Left lobe of liver (tissue), 2 donors: ENCODE results near the gene BLOC1S6. TPM values are rescaled to one million over a fixed set of nuclear protein-coding genes. Genes with fewer than 3 reads are reported as not detected.

Experiments
- ATAC-seq: fragments of 200-7000 bp; cut with Tn5 transposase; one replicate; pipeline ENCODE4 v1.9.1; 2020; ENCODE audit warnings: mild to moderate bottlenecking, moderate library complexity
- DNase-seq: peaks from one replicate; pipeline ENCODE4 v3.0.0-alpha.2; 2020; ENCODE audit warnings: low spot score
- total RNA-seq: library from RNA; stranded (reverse); gene quantifications from one replicate; pipeline ENCODE4 v1.2.1, GENCODE V29; 2021
- donor health status: DM: no; HTN: no; CAD: no; lungs with moderate emphysema.
- donor health status: DM: no; HTN: yes; CAD: no.

Gene BLOC1S6
- total RNA-seq, 1 donor from 2014 or later, result 15.7 TPM

DNA sequence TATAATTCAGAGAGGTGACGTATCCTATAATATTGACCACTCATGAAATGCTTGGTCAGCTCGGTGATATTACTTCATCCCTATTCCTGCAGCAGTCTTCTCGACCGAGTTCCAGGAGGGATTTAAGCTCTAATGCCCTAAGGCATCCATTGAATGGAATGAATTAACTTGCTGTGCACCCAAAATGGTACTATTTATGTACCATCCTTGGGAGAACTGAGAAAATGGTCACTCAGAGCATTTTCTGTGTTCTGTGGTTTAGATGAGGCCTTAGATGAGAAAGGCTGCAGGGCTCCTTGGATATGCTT lies 638 bp downstream of the BLOC1S6 start:
- DNase-seq (no peak), ATAC-seq (no peak)

DNA sequence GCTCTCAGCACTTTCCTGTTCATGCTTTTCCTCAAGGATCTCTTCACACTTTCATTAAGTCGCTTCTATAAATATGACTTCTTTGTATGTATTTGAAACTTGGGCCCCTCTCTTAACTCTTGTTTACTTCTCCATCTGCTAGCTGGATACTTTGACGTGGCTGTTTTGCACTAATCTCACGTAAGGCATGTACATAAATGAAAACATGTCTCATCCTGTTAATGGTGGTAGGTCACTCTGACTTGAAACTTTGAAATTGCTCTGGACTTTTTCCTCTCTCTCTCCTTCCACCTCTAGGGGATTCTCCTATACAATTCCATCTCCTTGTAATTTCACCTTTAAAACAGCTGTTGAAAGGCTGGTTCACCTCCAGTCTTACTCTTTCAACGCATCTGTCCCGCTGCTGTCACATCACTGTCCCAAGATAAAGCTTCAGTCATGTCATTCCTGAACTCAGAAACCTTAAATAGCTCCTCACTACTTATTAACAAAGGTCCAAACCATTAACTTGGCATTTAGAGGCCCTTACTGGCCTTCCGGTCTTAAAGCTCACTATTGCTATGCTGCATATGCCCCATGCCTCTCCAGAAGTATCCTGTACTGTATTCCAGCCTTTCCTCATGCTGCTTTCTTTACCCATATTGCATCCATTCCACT lies 1.2 kb downstream of the BLOC1S6 start:
- ATAC-seq (no peak), DNase-seq (no peak)

DNA sequence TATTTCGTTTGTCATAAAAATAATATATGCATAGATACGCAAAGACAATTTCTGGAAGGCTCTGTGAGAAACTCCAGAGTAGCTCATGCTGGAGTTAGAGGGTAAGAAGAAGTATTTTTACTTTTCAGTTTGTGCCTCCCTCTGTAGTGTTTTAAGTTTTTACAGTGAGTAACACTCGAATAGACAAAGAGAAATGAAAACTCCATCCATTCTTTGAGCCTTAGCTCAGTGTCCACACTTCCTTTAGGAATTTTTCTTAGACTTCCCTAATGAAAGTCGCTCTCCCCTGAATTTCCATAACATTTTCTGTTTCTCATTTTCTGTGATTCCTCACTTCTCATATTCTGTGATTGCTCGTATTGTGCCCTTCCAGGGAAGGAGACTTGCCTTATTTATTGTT lies 2.1 kb downstream of the BLOC1S6 start:
- ATAC-seq, result no peak

DNA sequence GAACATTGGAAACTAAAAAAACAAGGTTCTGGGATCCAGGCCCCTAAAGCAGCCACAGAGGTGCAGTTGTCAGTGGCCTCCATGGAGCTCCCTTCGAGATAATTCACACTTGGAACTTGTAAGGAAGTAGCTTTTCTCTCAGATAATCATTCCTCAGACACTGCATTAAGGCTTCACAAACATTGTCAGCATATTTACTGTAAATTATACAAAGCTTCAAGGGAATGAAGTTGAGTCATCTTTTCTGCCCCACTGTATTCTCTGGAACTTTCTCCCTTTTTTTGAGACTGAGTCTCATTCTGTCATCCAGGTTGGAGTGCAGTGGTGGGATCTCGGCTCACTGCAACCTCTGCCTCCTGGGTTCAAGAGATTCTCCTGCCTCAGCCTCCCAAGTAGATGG lies 7.1 kb downstream of the BLOC1S6 start:
- ATAC-seq, result no peak
- DNase-seq, result no peak

More for the DNA sequence above, 2.1 kb downstream of the BLOC1S6 start:
- DNase-seq, result no peak

GRCh38 chr15:45594835-45595530 lies 7.8 kb downstream of the BLOC1S6 start:
- no peak for ATAC-seq

GRCh38 chr15:45603881-45604280 lies 16.7 kb downstream of the BLOC1S6 start:
- ATAC-seq (no peak), DNase-seq (no peak)

More at GRCh38 chr15:45594835-45595530, 7.8 kb downstream of the BLOC1S6 start:
- no peak for DNase-seq

DNA sequence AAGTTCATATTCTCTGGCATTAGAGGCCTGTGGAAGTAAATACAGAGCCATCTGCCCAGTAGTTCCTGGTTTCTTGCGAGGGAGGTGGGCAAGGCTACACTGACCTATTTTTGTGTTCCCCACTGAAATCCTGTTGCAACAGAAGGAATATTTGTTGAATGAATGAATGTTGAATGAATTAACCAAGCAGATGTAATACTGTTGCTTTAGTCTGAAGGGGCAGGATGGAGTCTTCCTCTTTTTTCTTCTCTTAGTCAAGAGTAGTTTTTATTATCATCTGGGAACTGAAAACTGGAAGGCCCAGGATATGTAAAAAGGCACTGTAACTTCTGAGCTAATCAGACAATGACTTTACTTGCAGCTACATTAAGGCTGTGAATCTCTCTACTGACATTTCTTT lies 17.1 kb downstream of the BLOC1S6 start:
- no peak for ATAC-seq

DNA sequence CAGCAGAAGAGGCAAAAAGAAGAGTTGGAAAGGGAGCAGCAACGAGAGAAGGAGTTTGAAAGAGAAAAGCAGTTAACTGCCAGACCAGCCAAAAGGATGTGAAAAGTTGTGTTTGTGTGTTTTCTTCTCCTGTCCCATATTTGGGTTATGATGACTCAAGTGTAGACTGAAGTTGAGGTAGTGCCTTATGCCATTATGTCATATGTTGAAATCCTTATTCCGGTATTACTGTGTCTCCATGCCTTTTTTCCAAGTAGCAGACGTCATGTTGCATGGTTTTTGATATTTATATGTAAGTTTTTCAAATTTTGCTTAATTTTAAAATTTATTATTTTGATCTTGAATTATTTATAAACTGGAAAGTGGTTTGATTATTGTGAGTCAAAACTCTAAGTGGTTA lies 19.2 kb downstream of the BLOC1S6 start:
- ATAC-seq (no peak), DNase-seq (no peak)

More for the DNA sequence above, 17.1 kb downstream of the BLOC1S6 start:
- DNase-seq, result no peak

- no peak for DNase-seq
These were observed 19.7 kb downstream of the BLOC1S6 start for GRCh38 chr15:45606841-45607240.

GRCh38 chr15:45611305-45611704 lies 24.1 kb downstream of the BLOC1S6 start:
- ATAC-seq, result peak; percentile 44
- no peak for DNase-seq

More at GRCh38 chr15:45606841-45607240, 19.7 kb downstream of the BLOC1S6 start:
- no peak for ATAC-seq

- no peak for DNase-seq
- ATAC-seq, result no peak
These were observed 25.7 kb downstream of the BLOC1S6 start for GRCh38 chr15:45612790-45613415.

DNA sequence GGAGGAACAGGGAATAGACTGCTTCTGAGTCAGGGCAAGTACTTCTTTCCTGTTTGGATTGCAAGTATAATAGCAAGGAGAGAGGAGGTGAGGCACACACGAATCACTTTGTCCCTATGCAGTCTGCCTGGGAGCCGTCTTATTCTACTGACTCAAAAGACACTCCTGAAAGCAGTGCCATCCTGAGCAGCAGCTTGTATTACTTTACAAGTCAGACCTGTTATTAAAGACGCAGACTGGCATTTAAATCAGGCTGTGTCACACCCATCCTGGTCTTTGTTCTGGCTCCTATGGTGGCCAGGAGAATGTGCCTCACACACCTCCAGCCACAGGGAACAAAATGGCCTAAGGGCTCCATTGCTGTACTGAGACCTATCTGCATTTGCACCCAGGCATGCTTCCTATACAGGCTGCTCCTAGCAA lies 29.7 kb downstream of the BLOC1S6 start:
- ATAC-seq, result no peak

GRCh38 chr15:45618813-45619212 lies 31.6 kb downstream of the BLOC1S6 start:
- DNase-seq (no peak), ATAC-seq (no peak)

More for the DNA sequence above, 29.7 kb downstream of the BLOC1S6 start:
- DNase-seq, result no peak

DNA sequence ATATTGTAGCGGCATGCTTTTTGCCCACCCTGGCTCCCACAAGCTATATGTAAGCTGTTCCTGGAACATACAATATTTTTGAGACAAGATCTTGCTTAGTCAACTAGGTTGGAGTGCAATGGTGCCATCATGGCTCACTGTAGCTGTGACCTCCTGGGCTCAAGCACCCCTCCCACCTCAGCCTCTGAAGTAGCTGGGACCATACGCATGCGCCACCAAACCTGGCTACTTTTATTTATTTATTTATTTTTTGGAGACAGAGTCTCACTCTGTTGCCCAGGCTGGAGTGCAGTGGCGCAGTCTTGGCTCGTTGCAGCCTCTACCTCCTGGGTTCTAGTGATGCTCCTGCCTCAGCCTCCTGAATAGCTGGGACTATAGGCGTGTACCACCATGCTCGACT lies 41.0 kb downstream of the BLOC1S6 start:
- ATAC-seq, result no peak
- no peak for DNase-seq

DNA sequence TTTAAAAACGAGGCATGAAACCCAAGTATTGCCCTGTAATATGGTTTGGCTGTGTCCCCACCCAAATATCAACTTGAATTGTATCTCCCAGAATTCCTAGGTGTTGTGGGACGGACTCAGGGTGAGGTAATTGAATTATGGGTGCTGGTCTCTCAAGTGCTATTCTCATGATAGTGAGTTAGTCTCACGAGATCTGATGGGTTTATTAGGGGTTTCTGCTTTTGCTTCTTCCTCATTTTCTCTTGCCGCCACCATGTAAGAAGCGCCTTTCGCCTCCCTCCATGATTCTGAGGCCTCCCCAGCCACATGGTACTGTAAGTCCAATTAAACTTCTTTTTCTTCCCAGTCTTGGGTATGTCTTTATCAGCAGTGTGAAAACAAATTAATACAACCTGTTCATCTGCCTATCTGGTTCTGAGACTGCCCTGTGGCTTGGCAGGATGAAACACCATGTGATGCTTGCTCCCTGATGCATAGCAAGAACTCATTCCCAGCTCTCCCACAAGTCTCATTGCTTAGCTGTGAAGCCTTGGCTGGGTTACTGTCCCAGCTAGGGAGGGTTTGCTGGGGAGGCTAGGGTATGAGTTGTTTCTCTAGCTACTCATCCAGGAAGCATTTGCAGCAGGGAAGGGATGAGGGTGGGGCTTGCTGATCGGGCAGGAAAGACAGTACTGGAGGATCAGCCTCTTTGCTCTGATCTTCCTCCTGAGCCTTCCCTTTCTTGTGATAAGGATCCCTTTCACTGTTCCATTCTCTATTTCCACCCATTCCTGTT lies 43.9 kb downstream of the BLOC1S6 start:
- DNase-seq, result no peak
- ATAC-seq, result no peak

- ATAC-seq (no peak), DNase-seq (no peak)
These were observed 44.6 kb downstream of the BLOC1S6 start for GRCh38 chr15:45631776-45632175.

- DNase-seq, result peak; percentile 97
- ATAC-seq, result peak; percentile 83
These were observed 47.4 kb downstream of the BLOC1S6 start, which contains the start of gene SQOR for GRCh38 chr15:45634432-45635190. Gene SQOR (plus strand): TSS chr15:45635029. CDS start chr15:45658924, 23,895 bp downstream.

GRCh38 chr15:45635191-45635638 lies 48.0 kb downstream of the BLOC1S6 start:
- peak; percentile 79 for DNase-seq
- peak; percentile 66 for ATAC-seq

DNA sequence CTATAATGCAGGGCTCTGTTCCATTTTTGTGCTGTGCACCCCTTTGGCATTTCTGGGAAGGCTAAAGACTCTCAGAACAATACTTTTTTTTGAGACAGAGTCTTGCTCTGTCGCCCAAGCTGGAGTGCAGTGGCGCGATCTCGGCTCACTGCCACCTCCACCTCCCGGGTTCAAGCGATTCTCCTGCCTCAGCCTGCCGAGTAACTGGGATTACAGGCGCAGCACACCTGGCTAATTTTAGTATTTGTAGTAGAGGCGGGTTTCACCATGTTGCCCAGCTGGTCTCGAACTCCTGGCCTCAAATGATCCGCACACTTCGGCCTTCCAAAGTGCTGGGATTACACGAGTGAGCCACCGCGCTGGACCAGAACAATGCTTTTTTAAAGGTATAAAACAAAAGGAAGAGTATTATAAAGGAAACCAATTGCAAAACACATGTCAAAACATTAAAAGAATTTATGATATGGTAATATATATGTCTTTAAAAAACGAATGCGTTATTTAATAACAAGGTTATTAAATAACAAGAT lies 48.6 kb downstream of the BLOC1S6 start:
- ATAC-seq (no peak), DNase-seq (no peak)

DNA sequence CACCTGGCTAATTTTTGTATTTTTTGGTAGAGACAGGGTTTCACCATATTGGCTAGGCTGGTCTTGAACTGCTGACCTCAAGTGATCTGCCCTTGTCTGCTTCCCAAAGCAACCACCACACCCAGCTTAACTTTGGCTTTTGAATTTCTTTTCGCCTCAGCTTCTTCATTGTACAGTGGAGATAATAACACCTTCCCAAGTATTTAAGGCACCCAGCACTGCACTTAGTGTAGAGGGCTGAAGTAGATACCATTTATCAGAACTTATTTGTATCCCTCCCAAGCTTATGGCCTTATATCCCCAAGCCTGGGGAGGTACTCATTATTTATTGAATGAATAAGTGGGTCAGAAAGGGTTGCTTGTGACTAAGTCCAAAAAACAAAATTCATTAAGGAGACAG lies 50.0 kb downstream of the BLOC1S6 start:
- ATAC-seq, result no peak
- no peak for DNase-seq
